ENCODE data around the gene CATSPER3. TPM values are rescaled to one million over a fixed set of nuclear protein-coding genes. Genes with fewer than 3 reads are reported as not detected.

Gene CATSPER3
- total RNA-seq, 1 experiment from 2014 or later = 0.40 TPM

GRCh38 chr5:134920848-134921575 is 46.7 kb upstream of the CATSPER3 start:
- no peak overlapping the region for H3K4me2 ChIP-seq (ENCODE audit: low read length)
- DNase-seq = no peak
- H3F3A ChIP-seq (ENCODE audit: low read length, unreplicated experiment) = no peaks in the 10 kb centered on the region
- H3K4me3 ChIP-seq (ENCODE audit: low read length) = no peak overlapping the region
- peaks cover 10% of the 10 kb centered on the region for H3K36me3 ChIP-seq (ENCODE audit: low read depth, low read length)
- TF ChIP-seq EZH2 (IDR thresholded peaks at IDR 0.05; ENCODE audit: low read length, unreplicated experiment) = no peak
- no peak for TF ChIP-seq EZH2phosphoT487 (IDR thresholded peaks at IDR 0.05; ENCODE audit: borderline replicate concordance, low read length)
- no peak for TF ChIP-seq CTCF (conservative IDR thresholded peaks at IDR 0.05; ENCODE audit: low read depth, low read length)
- POLR2A ChIA-PET (ENCODE audit: unreplicated experiment) = no interaction called here
- H2AFZ ChIP-seq (ENCODE audit: low read length) = no peak overlapping the region
- CTCF ChIA-PET = no interaction called here
- BruUV-seq (replicated peaks) = no TSS peak
- no peaks in the 10 kb centered on the region for H3K27me3 ChIP-seq (ENCODE audit: low read length)
- intact Hi-C loops (cut with micrococcal nuclease) = no loop called here
- H3K9me3 ChIP-seq (ENCODE audit: low read length) = no peaks in the 10 kb centered on the region
- no peak overlapping the region for H3K9ac ChIP-seq (ENCODE audit: low read length)
- H3K4me1 ChIP-seq (ENCODE audit: insufficient read depth, low read length) = no peaks in the 10 kb centered on the region
- ATAC-seq = no peak
- H3K27ac ChIP-seq (ENCODE audit: low read length) = no peak overlapping the region
- H3K9me2 ChIP-seq (replicated peaks; ENCODE audit: low read length) = no peaks in the 10 kb centered on the region
- H3K79me2 ChIP-seq (ENCODE audit: low read length) = no peaks in the 10 kb centered on the region
- no peaks in the 10 kb centered on the region for H4K20me1 ChIP-seq (ENCODE audit: low read length)

GRCh38 chr5:134932508-134932907 is 35.2 kb upstream of the CATSPER3 start:
- intact Hi-C loops (cut with micrococcal nuclease) = no loop called here
- Histone ChIP-seq H3K4me3 (ENCODE audit: low read length) (no peak overlapping the region), H3K9ac (ENCODE audit: low read length) (no peak overlapping the region), H3K9me2 (replicated peaks; ENCODE audit: low read length) (no peaks in the 10 kb centered on the region), H3K4me2 (ENCODE audit: low read length) (no peak overlapping the region), H3K27ac (ENCODE audit: low read length) (no peak overlapping the region), H3K4me1 (ENCODE audit: insufficient read depth, low read length) (no peaks in the 10 kb centered on the region), H3K79me2 (ENCODE audit: low read length) (no peaks in the 10 kb centered on the region), H3K9me3 (ENCODE audit: low read length) (no peaks in the 10 kb centered on the region), H4K20me1 (ENCODE audit: low read length) (no peaks in the 10 kb centered on the region), H3K36me3 (ENCODE audit: low read depth, low read length) (no peaks in the 10 kb centered on the region; the same call in 1 of the 2 replicates), H3K27me3 (ENCODE audit: low read length) (no peaks in the 10 kb centered on the region), H3F3A (ENCODE audit: low read length, unreplicated experiment) (no peaks in the 10 kb centered on the region), H2AFZ (ENCODE audit: low read length) (no peak overlapping the region)
- BruUV-seq (replicated peaks) = no TSS peak
- ATAC-seq = no peak
- TF ChIP-seq CTCF (conservative IDR thresholded peaks at IDR 0.05; ENCODE audit: low read depth, low read length) (no peak), EZH2 (IDR thresholded peaks at IDR 0.05; ENCODE audit: low read length, unreplicated experiment) (no peak), EZH2phosphoT487 (IDR thresholded peaks at IDR 0.05; ENCODE audit: borderline replicate concordance, low read length) (no peak)
- DNase-seq = no peak
- ChIA-PET POLR2A (ENCODE audit: unreplicated experiment) (no interaction called here), CTCF (no interaction called here)

- H3K4me1 ChIP-seq (ENCODE audit: insufficient read depth, low read length) = no peaks in the 10 kb centered on the region
- H3K36me3 ChIP-seq (ENCODE audit: low read depth, low read length) = no peaks in the 10 kb centered on the region; the same call in 1 of the 2 replicates
- ChIA-PET POLR2A (ENCODE audit: unreplicated experiment) (no interaction called here), CTCF (no interaction called here)
- no peaks in the 10 kb centered on the region for H3K27me3 ChIP-seq (ENCODE audit: low read length)
- no peak for TF ChIP-seq EZH2phosphoT487 (IDR thresholded peaks at IDR 0.05; ENCODE audit: borderline replicate concordance, low read length)
- TF ChIP-seq CTCF (conservative IDR thresholded peaks at IDR 0.05; ENCODE audit: low read depth, low read length) = no peak
- no peak for TF ChIP-seq EZH2 (IDR thresholded peaks at IDR 0.05; ENCODE audit: low read length, unreplicated experiment)
- H3K9me3 ChIP-seq (ENCODE audit: low read length) = no peaks in the 10 kb centered on the region
- BruUV-seq (replicated peaks) = no TSS peak
- H3K9ac ChIP-seq (ENCODE audit: low read length) = no peak overlapping the region
- H3K4me3 ChIP-seq (ENCODE audit: low read length) = no peak overlapping the region
- DNase-seq (no peak), ATAC-seq (no peak)
- H3K4me2 ChIP-seq (ENCODE audit: low read length) = no peak overlapping the region
- no peaks in the 10 kb centered on the region for H3K79me2 ChIP-seq (ENCODE audit: low read length)
- no peak overlapping the region for H3K27ac ChIP-seq (ENCODE audit: low read length)
- no peak overlapping the region for H2AFZ ChIP-seq (ENCODE audit: low read length)
- no peaks in the 10 kb centered on the region for H3K9me2 ChIP-seq (replicated peaks; ENCODE audit: low read length)
- no peaks in the 10 kb centered on the region for H4K20me1 ChIP-seq (ENCODE audit: low read length)
- intact Hi-C loops (cut with micrococcal nuclease) = no loop called here
- H3F3A ChIP-seq (ENCODE audit: low read length, unreplicated experiment) = no peaks in the 10 kb centered on the region
Measured at GRCh38 chr5:134934202-134934601, 33.5 kb upstream of the CATSPER3 start.

Data from PC-3 (cell line).